GM21529 (cell line): Measurements from ENCODE around the gene LRRC3C.

ENCODE experiments used
- ATAC-seq: cut with Tn5 transposase; IDR thresholded peaks from one replicate; pipeline ENCODE4 v1.9.1; 2021; ENCODE audit not compliant: unreplicated experiment

Gene LRRC3C

DNA sequence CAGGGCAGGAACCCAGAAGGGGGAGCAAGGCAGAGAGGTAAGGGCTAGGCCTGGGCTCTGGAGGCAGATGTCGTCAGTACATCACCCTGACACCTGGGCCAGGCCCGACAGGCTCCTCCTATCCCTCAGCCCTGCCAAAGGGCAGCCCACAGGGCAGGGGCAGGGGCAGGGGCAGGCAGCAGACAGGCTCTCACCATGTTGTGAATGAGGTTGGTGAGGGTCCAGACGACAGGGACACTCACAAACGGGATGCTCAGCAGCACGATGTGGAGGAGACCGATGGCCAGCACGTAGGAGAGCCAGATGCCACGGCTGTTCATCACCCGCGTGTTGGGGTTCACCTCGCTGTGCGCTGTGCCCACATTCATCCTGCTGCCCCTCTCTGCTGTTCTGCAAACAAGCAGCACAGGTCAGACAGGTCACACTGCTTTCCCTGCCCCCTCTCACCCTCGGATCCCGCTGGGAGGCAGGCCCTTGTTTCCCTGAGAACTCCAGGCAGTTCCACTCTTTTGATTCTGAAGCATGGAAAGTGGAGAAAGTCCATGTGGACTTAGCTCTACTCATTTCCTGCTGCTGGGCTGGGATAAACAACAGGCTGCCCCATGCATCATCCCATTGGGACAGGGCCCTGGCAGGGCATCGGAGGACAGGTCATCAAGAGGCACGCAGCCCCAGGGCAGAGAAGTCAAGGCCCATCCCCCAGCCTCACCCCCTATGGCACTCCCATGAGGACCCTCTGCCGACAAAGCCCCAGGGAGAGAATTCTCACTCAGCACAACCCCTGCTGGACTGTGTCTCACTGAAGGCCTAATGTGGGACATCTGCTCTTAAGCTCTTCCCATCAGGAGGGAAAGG, 3.5 kb upstream of the LRRC3C start:
- no peak for ATAC-seq

- ATAC-seq: no peak
These were observed 2.9 kb upstream of the LRRC3C start for GRCh38 chr17:39924691-39925055.

DNA sequence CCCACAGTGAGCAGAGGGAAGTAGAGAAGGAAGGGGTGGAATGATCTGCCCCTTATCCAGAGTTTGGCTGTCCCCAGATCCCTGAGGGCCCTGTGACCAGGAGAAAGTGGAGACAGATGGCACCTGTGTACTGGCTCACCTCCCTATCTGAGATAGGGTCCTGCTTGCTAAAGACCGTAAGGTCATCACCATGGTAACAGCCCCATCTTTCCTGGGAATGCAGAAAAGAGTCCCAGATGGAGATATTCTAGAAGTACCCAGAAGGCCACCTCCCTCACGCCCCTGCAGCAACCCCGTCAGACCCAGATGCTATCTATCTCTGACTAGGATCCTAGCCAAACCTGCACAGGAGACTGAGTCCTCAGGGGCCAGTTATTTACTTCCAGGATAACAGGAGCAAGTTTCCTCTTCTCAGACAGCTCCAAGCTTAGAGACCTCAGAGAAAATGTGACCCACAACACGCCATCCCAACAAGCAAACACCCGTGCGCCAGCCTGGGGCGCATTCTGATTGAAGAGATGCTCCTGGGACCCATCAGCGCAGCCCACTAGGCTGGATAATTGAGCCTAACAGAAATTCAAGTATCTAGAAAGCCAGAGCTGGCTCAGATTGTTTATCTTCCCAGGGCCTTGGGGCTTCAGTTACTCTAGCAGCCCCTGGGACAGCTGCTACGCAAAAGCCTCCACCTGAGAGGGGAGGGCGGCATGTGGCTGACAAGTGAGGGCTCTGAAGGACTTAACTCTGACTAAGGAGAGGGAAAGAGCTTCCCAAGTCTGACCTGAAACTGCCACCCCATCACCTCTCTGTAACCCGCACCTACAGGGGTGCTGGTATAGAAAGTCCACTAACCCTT, 2.0 kb upstream of the LRRC3C start:
- ATAC-seq: no peak

GRCh38 chr17:39926135-39926587, 1.4 kb upstream of the LRRC3C start:
- ATAC-seq: no peak

- ATAC-seq: no peak
These were observed 888 bp upstream of the LRRC3C start for GRCh38 chr17:39926588-39927100.

GRCh38 chr17:39927929-39928857, 661 bp downstream of the LRRC3C start:
- peak; percentile 24 for ATAC-seq

GRCh38 chr17:39928858-39929645, 1.5 kb downstream of the LRRC3C start:
- no peak for ATAC-seq

DNA sequence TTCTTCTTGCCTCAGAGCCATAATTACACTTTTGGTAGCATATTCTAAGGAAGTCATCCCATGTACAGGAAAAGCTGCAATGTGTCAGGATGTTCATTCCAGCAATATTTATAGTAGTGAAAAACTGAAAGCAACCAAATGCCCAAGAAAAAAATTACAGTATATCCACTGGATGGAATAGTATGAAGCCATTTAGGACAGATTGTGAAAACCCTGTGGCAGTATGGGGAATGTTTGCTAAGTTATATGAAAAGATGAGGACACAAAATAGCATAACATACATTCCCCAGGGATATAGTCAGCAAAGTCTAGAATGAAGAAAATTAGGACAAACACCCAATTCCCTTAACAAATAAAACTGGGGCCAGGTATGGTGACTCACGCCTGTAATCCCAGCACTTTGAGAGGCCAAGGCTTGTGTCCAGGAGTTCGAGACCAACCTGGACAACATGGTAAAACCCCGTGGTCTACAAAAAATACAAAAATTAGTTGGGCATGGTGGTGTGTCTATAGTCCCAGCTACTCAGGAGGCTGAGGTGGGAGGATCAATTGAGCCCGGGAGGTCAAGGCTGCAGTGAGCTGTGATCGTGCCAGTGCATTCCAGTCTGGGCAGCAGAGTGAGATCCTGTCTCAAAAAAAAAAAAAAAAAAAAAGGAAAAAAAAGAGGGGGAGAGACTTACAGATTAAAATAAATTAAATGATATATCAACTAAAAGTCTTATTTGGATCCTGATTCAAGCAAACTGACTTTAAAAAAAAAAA, 2.3 kb downstream of the LRRC3C start:
- no peak for ATAC-seq

DNA sequence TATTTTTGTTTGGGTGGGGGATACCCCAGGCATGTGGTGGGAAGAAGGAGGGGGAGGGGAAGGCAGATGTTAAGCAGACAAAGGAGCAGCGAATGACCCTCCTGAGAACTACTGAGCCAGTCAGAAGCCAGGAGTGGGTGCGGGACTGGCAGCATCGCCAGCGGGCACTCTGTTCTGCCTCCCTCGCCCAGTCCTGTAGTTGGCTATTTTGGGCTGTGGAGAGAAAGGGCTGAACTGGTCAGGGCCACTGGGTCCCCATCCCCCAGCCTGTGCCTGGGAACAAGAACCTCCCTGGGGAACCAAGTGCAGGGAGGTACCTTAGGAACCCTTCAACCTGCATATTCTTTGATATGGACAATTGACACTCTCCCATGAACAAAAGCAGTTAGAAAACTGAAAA, 6.4 kb downstream of the LRRC3C start:
- no peak for ATAC-seq

DNA sequence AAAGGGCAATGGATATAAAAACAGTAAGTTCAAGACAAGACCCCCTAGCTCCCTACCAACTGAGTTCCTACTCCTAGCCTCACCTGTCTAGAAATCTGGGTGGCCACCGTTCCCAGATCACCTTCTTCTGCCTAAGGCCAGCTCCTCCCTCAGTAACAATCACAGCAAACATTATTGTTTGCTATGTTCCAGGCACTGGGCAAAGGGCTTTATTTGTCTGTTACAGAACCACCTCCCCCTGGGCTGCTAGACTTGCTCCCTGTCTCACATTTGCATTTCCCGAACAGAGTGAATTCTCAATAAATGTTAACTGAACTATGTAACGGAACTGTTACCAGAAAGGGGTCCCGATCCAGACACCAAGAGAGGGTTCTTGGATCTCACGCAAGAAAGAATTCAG, 6.8 kb downstream of the LRRC3C start:
- no peak for ATAC-seq

DNA sequence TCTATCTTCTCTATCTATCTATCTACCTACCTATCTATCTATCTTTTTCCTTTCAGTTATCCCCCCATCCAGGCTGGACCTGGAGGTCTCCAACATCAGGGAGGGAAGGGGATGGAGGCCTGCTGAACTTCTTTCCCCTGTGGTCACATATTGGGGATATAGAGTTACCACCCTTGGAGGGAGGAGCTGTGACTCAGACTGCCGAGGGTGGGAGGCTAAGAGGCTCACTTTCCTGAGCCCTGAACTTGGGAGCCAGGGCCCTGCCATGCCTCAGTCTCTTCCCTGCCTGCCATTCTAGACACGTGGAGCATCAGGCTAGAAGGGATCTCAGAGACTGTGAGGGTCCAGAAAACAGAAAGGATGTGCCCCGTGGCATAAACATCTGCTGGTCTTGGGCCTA, 8.4 kb downstream of the LRRC3C start:
- ATAC-seq: no peak

GRCh38 chr17:39937447-39937846, 9.9 kb downstream of the LRRC3C start:
- ATAC-seq: no peak

DNA sequence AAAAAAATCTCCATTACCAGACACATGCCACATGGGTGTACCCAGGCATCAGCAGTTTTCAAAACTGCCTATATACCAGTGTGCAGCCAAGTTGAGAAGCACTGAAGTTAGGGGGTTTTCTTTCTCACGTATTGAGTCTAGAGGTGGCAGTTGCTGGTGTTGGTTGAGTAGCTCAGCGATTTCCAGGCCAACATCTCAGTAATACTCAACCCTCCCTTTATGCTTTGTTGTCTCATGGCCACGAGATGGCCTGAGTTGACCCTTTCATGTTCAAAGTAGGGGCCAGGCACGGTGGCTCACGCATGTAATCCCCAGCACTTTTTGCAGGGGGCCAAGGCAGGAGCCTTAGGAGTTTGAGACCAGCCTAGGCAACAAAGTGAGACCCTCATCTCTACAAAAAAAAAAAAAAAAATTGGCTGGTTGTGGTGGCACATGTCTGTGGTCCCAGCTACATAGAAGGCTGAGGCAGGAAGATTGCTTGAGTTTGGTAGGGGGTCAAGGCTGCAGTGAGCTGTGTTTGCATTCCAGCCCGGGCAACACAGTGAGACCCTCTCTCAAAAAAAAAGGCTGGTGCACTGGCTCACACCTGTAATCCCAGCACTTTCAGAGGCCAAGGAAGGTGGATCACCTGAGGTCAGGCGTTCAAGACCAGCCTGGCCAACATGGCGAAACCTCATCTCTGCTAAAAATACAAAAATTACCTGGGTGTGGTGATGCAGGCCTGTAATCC, 10.8 kb downstream of the LRRC3C start:
- no peak for ATAC-seq

- ATAC-seq: no peak
These were observed 11.6 kb downstream of the LRRC3C start for GRCh38 chr17:39939106-39939505.

DNA sequence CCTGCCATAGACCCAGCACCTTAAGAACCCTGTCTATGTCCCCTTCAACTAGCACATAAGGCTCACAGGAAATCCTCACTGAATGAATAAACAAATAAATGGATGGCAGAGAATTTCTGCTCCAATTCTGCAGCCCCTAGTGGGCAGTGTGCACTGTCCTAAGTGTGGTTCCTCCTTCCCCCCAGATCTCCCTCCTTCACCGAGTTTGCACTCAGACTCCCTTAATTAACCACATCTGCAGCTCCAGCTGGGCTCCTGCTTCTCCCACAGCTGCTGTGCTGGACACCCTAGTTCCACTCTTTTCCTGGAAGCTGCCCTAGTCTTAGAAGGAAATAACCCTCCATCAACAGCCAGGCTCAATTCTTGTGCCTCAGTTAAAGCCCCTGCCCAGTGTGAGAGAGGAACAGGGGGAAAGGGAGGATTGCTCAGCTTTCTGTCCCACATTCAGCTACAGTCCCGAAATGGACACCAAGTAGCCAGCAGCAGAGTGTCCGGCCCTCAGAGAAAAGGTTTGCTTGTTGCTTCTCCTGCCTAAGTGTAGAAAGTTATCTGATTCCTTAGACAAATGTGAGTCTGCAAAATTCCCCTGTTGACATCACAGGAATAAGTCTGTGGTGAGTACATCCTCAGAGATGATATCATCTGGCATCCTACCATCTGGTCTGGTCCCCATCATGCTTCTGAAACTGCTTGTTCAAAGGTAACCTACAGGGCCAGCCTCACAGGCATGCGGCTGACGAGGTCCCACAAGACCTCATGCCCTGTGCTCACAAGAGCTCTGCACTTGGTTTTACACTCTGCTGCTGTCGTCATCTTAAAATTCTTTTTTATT, 12.3 kb downstream of the LRRC3C start:
- no peak for ATAC-seq

DNA sequence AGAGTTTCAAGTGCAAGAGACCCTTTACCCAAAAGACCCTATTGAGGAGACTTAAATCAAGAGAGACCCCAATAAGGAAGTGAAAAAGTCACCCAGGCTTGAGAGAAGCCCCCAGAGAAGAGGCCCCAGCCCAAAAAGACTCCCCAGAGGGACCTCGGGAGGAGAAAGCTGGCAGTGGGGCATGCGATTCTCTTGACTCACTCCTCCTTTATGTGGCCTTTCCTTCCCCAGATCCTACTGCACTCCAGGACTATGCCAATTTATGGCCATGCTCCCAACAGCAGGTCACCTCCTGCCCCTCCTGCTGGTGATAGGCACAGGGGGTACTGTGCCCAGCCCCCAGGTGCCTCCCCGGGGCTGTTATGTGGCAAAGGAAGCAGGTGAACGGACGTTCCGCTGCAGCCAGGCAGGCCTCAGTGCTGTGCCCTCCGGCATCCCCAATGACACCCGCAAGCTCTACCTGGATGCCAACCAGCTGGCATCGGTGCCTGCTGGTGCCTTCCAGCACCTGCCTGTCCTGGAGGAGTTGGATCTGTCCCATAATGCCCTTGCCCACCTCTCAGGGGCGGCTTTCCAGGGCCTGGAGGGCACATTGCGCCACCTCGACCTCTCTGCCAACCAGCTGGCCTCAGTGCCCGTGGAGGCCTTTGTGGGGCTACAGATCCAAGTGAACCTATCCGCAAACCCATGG, 16.3 kb downstream of the LRRC3C start:
- no peak for ATAC-seq

- no peak for ATAC-seq
These were observed 16.8 kb downstream of the LRRC3C start for GRCh38 chr17:39944393-39944711.
